Middle frontal gyrus (tissue), 1 donor: ENCODE results near the gene CNTN6.

Experiments used
- DNase-seq: peaks from one replicate; pipeline ENCODE4 v3.0.0-alpha.2; 2015; ENCODE audit warnings: low spot score; ENCODE audit errors: extremely low spot score

CNTN6 gene

DNA sequence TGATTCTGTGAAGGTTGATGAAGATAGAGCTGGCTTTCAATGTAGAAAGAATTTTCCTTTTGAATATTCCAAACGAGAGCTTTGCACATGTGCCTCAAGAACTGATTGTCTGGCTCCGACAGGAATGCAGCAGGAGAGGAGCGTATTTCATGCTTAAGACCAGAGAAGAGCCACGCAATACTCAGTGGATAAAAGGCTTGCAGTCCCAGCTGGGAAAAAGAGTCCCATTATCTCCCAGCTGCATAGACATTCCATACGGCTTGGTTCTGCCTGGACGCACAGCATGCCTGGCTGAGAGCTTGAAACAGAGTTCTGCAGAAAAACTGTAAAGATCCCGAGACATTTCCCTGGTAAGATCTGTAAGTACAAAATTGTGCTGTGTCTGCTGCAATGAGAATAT is at the start of gene CNTN6:
TSS of gene CNTN6 (plus strand) at position 254 of the 400 bp plus-strand sequence. CDS start 54,985 bp downstream, outside the sequence.
- no peak for DNase-seq

GRCh38 chr3:1048558-1048957 is 44.3 kb upstream of the CNTN6 start:
- no peak for DNase-seq

DNA sequence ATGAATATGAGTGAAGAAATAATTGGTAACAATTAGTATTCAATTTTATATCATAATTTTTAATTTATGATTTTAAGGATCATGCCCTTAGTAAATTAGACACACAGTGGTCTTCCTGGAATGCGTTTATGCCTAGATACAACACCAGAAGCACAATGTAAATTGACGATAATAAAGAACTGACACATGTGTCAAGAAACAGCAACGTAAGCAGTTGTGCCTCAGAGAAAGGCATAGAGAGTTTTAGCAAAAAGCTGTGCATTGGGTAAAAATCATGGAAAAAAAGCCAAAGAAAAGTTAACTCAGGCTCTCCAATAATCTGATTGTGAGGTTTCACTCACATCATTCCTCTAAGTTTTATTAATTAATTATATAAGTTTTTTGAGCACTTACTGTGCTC is 37.0 kb upstream of the CNTN6 start:
- no peak for DNase-seq

GRCh38 chr3:1056744-1057143 is 36.1 kb upstream of the CNTN6 start:
- DNase-seq, result no peak

DNA sequence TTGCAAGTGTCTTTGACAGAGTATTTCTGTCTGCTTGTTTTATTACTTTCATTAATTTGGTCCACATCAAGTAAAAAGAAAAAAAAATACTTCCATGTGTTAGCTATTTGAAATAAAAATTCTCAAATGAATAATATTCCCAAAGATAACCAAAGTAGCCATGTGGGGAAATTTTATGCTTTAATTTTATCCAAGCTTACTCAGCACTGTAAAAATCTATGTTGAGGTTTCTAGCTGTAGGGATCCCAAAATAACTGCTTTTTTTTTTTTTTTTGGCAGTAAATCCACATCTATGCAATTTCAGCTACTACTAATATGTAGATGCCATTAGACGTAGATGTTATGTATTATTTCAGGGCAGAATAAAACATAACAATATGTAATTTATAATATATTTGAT is 35.4 kb upstream of the CNTN6 start:
- no peak for DNase-seq

DNA sequence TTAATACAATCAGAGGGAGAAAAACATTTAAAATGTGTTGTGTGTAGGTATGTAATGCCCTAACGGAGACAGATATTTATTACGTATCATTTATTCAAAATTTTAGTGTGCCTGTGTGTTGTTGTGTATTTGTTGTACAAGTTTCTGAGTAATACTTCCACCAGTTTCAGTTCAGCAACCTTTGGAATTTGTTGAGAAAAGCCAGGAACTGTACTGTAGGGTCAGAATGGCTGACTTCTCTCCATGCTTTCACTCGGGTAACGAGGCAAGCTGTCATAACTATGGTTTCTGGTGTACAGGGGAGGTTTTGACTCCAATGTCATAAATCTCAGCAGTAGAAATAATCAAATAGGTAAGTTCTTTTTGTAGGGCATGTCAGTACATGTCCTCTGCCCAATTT is 23.8 kb upstream of the CNTN6 start:
- no peak for DNase-seq

GRCh38 chr3:1072041-1072440 is 20.8 kb upstream of the CNTN6 start:
- DNase-seq, result no peak

DNA sequence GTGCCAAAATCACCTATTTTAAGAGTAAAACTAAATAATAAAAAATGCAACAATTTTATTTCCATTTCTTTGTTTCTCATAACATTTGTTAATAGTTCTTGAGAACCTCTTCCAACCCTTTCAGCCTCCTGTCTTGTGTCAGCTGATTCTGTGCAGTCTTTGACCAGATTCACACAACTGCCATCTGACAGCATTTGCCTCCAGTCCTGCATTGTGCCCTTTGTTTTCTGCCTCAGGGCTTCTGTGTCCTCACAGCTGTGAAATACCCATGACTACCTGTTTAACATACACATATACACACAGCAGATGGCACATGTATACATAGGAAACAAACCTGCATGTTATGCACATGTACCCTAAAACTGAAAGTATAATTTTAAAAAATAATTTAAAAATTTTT is 13.2 kb upstream of the CNTN6 start:
- no peak for DNase-seq

DNA sequence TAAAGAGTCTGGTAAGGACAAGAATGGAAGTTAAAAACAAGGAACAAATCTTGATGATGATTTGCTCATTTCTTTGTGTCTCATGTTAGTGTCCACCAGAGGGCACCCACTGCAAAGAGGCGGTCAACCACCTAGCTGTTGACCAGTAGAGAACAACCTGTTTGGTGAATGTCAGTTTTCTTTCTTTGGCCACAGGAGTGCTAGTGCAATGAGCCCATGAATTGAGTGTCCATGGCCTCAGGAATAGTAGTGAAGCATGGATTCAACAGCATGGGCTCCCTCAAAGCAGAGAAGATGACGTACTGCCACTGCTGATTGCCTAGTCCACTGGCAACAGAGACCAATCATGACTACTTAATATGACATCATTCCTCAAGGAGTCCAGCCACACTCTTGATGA is 10.7 kb upstream of the CNTN6 start:
- DNase-seq, result no peak

GRCh38 chr3:1087066-1087560 is 5.7 kb upstream of the CNTN6 start:
- no peak for DNase-seq

DNA sequence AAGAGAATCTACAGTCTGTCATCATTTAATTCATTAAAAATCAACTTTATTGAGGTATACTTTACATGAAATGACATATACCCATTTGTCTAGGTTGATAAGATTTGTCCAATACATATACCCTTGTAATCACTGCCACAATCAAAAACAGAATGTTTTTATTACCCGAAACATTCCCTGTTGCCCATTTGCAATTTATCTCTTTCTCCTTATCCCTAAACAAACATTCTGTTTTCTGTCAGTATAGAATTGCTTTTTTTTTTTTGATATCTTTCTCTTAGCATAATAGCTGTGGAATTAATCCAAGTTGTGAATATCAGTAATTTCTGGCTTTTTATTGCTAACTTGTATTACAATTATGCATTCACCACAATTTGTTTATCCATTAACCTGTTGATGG is 4.3 kb upstream of the CNTN6 start:
- DNase-seq, result no peak

GRCh38 chr3:1091286-1091685 is 1.5 kb upstream of the CNTN6 start:
- DNase-seq, result no peak

- DNase-seq, result no peak
Observed at GRCh38 chr3:1092061-1092460, 763 bp upstream of the CNTN6 start.

DNA sequence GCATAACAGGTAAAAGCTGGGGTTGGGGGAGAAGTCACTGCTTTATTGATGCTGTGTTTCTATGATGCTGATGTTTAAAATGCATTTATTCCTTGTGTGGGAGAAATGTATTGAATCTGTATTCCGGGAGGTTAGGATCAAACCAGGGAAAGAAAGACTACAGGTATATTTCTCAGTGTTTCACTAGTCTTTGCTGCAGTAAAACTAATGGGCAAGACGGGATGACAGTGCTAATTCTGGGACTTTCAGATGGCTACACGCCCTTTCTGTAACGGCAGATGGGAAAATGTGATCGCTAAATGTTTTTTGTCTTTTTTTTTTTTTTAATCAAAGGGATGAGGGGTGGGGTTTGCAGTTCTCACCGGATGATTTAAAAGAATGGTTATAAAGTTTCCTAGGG is 393 bp downstream of the CNTN6 start:
- DNase-seq, result no peak

GRCh38 chr3:1103525-1103924 is 10.7 kb downstream of the CNTN6 start:
- no peak for DNase-seq

DNA sequence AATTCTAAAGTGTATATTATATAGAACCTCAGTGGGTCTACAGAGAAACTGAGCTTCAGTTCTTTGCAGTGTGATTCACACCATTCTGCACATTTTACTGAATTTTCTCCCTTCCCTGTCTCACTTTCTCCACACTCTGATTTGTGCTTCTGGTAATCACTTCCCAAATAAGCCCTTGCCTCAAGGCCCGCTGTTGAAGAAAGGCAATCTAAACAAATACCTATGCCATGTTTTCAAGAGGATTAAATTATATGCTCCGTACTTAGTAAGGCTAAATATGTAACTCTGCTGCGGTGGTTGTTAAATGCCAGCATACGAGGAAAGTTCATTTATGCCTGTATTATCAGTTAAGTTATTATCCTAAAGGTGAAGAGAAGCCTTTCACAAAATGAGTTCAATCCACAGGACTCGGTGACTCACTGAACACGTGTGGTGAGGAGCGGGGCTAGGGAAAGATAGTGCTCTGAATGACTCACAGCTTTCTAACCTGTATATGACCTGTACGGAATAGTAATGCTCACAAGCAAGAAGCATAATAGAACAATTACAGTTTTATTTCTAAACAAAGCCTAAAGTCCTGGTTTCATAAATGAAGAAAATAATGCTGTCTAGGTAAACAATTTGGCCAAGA is 25.1 kb downstream of the CNTN6 start:
- no peak for DNase-seq

- no peak for DNase-seq
Observed at GRCh38 chr3:1131166-1131565, 38.3 kb downstream of the CNTN6 start.

- DNase-seq, result no peak
Observed at GRCh38 chr3:1135194-1135593, 42.4 kb downstream of the CNTN6 start.

GRCh38 chr3:1138036-1138435 is 45.2 kb downstream of the CNTN6 start:
- DNase-seq, result no peak

GRCh38 chr3:1139071-1139470 is 46.2 kb downstream of the CNTN6 start:
- no peak for DNase-seq

GRCh38 chr3:1147326-1147725 is 54.5 kb downstream of the CNTN6 start:
- no peak for DNase-seq

DNA sequence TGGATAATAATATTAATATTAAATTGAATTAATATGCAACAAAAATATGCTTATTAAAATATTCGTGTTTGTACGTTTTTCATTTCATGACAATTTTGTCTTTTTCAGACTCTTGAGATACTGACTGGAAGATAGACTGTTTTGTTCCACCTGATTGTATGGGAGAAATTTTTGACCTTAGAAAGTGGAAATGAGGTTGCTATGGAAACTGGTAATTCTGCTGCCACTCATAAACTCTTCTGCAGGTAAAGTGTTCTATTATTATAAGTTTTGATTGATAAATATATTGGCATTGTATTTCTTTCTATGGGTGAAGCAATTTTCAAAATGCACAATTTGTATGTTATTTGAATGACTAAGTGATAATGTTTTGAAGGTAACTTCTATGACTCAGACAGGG is 55.0 kb downstream of the CNTN6 start:
- DNase-seq, result no peak

DNA sequence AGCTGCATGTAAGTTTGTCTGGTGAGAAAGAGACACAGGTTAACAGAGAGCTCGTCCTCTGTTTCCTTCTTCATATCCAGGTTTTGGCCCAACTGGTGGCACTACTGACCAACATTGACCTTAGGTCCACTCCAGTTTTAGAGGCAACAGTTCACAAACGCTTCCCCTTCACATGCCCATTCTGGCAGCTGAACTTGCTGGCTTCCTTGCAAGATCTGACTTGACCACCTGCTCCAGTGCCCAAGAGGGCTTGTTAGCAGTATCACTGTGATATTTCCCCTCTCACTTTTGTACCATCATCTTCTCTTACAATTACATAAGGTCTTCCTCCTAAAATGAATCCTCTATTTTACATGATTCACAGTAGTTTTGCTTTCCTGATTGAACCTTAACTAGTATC is 71.3 kb downstream of the CNTN6 start:
- DNase-seq, result no peak

- DNase-seq, result no peak
Observed at GRCh38 chr3:1171320-1171719, 78.5 kb downstream of the CNTN6 start.
